HG03460 (cell line): ENCODE measurements around the gene DLGAP1.

ENCODE experiments used
- ATAC-seq: cut with Tn5 transposase; IDR thresholded peaks from one replicate; pipeline ENCODE4 v1.9.1; 2021; ENCODE audit not compliant: unreplicated experiment

The DLGAP1 gene

DNA sequence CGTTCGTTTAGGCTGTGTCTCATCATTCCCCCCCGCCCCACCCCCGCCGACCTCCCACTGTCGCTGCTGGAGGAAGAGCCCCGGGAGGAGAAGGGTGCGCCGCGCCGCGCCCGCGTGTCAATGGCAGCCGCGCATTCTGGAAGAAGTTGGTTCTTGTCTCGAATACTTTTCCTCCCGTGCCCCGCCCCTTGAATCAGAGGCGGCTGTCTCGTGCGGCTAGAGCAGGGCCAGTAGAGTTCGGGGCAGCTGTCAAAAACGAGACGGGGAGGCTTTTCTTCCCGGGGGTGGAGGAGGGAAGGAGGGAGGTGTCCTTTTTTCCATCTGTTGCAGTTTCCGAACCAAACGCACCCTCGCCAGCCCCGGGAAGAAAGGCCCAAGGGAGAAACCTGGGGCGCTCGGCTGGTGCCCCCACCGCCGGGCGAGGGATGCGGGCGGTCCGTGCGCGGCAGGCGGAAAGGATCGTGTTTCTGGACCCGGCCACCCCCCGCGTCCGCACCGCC lies 1005.5 kb downstream of the DLGAP1 start:
- ATAC-seq: peak; percentile 13

DNA sequence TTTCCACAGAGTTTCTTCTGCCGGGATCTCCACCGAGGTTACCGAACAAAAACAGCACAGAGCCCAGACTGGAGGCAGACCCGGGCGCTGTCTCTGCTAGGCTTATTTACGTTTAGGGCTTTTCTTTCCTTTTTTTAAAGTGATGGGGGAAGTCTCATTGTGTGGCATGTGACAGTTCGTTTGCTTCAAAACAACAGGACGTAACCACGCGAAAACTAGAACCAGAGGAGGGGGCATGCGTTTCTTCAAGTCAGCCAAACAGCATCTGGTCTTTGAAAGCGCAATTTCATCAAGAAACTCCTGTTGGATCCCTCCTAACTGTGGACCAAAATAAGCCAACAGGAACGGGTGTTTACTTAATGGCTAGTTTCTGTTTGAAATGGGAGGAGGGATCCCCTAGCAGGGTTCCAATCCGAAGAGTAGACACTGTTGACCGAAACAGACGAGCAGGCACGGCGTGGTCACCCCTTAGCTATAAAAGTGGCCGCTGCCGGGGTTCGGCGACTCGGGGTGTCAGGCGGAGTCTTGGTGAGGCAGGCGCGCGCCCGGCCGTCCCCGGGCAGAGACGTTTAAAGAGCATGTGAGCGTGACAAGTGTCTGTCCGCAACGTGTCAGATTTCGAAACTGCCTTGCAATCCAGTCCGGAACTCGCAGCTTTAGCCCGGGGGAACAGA lies 1006.1 kb downstream of the DLGAP1 start:
- ATAC-seq: peak; percentile 48

DNA sequence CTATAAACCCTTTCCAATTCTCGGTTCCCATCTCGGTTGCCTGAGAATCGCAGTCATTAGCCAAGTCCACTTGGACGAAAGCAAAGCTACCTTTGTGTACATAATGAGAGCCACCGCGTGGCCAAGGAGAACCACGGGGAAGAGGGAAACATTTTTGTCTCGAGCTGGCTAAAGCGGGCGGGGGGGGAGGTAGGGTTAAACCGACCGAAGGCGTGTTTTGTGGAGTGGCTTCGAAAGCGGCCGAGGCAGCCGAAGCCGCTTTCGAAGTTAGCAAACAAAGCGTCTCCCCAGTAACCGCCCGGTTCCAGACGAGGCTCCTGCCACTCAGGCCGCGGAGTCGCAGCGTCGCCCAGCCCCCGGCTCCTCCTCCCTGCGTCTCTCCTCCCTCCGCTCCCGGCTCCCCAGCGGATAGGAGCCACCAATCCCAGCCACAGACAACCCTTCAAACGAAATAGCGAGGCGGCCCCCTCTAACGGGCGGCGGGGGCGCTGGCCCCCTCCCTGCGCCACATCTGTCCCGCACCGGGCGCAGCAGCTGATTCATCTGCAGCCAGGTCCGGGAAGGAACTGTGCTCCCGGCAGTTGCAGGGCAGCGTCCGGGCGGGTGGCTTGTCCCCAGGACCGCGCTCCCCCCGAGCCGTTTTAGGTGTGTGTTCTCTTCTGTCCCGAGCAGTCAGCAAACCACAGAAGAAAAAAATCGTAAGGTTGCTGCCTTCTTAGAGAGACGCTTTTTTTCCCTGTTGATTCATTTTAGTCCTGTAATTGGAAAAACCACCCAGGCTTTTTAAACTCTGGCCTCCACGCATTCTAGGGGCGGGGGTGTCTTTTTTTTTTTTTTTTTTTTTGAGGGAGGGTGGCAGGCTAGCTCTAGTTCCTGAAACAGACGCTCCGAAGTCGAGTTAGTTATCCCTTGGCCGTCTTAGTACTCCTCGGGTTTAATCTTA lies 1006.9 kb downstream of the DLGAP1 start:
- ATAC-seq: peak; percentile 57

DNA sequence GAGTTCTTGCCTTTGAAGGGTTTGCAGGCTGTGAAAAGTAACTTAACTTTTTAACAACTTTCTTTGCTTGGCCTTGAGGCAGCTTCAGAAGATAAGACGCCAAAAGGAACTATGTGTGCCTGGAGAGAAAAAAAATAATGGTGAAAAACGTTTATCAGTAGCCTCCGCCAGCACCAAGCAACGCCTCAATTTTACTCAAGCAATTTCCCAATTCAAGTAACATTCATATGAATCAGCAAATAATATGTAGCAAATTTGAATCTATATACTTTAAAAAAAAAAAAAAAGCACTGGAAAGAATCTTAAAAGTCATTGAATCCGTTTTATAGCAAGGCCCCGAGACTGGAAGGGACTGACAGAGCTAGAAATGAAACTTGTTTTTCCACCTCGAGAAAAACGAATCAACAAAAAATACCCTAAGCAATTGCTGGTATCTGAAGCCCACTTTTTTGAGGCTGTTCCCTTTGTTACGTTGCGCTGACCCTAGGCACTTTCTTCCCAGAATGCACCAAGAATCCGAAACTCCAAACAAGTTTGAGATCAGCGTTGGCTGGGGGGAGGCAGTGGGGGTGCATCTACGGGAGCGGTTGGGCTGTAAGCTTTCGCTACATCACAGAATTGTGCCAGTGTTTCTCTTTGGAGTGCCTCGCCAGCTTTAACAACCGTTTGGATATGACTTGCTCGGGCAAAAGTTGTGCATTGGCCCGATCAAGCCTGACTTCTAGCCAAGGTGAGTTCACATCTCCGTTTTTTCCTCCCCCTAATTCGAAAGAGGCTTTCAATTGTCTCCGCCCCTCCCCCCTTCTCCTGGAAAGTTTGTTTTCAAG lies 1007.8 kb downstream of the DLGAP1 start:
- ATAC-seq: no peak
